ENCODE data around the gene NDUFA8.

DNA sequence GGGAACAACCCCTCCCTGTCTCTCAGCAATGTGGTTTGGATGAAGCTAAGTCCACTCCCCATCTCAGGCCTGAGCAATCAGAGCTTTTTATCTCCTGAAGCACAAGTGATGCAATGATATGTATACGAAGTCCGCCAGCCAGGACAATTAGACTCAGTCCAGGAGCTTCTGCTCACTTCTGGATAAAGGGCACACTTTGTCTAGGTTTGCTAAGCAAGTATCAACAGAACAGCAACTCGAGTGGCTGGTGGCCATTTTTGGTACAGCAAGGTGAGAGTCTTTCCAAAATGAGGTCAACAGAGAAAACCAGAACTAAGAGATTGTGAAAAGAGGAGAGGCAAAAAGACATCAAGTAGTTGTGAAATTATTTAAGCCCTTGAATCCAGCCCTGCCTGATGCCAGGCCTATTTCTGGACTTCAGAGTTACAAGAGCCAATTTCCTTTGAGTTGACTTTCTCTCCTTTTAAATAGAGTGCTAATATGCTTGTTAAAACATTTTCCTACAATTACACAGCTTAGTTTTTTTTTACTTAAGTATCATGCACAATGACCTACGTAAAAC is 8.2 kb downstream of the NDUFA8 start:
- TF ChIP-seq ZNF707 (CRISPR knock-in tag; conservative IDR thresholded peaks at IDR 0.05) (no peak), KAT2B (IDR thresholded peaks at IDR 0.05; ENCODE audit: low read depth, low read length) (no peak), TAF1 (IDR thresholded peaks at IDR 0.05; ENCODE audit: control insufficient read depth, extremely low read depth, insufficient read depth, low read length, severe bottlenecking) (no peak), GATAD2A (IDR thresholded peaks at IDR 0.05) (no peak), ZNF699 (CRISPR knock-in tag; IDR thresholded peaks at IDR 0.05; ENCODE audit: insufficient replicate concordance) (no peak), TAF15 (IDR thresholded peaks at IDR 0.05; ENCODE audit: low read depth, low read length) (no peak)
- TF ChIP-seq, protein P1, sequence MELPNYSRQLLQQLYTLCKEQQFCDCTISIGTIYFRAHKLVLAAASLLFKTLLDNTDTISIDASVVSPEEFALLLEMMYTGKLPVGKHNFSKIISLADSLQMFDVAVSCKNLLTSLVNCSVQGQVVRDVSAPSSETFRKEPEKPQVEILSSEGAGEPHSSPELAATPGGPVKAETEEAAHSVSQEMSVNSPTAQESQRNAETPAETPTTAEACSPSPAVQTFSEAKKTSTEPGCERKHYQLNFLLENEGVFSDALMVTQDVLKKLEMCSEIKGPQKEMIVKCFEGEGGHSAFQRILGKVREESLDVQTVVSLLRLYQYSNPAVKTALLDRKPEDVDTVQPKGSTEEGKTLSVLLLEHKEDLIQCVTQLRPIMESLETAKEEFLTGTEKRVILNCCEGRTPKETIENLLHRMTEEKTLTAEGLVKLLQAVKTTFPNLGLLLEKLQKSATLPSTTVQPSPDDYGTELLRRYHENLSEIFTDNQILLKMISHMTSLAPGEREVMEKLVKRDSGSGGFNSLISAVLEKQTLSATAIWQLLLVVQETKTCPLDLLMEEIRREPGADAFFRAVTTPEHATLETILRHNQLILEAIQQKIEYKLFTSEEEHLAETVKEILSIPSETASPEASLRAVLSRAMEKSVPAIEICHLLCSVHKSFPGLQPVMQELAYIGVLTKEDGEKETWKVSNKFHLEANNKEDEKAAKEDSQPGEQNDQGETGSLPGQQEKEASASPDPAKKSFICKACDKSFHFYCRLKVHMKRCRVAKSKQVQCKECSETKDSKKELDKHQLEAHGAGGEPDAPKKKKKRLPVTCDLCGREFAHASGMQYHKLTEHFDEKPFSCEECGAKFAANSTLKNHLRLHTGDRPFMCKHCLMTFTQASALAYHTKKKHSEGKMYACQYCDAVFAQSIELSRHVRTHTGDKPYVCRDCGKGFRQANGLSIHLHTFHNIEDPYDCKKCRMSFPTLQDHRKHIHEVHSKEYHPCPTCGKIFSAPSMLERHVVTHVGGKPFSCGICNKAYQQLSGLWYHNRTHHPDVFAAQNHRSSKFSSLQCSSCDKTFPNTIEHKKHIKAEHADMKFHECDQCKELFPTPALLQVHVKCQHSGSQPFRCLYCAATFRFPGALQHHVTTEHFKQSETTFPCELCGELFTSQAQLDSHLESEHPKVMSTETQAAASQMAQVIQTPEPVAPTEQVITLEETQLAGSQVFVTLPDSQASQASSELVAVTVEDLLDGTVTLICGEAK (IDR thresholded peaks at IDR 0.05): no peak
- TF ChIP-seq, protein P1 (CRISPR knock-in tag; IDR thresholded peaks at IDR 0.05): no peak

All from K562 (cell line).